Keratinocyte (primary cell): ENCODE measurements around the gene CDC42BPG. TPM values are rescaled to one million over a fixed set of nuclear protein-coding genes. Genes with fewer than 3 reads are reported as not detected.

Source experiments
- DNase-seq: peaks from one replicate; pipeline ENCODE4 v3.0.0-alpha.2; 2011; ENCODE audit warnings: low read depth, missing footprints, low spot score
- FAIRE-seq: peaks from 2 replicates; lab custom pipeline; 2011; peaks lifted over from hg19 to GRCh38; lab: Jason Lieb, UNC
- H2AFZ ChIP-seq: 2 replicates; pipeline ENCODE4 v1.6.0; 2012; ENCODE audit warnings: low read length, control low read depth, inconsistent platforms; ENCODE audit not compliant: control insufficient read depth
- H3K27ac ChIP-seq: 2 replicates; pipeline ENCODE4 v1.5.1; 2011; ENCODE audit warnings: low read length; ENCODE audit not compliant: control insufficient read depth, insufficient read depth
- H3K27me3 ChIP-seq: 3 replicates; pipeline ENCODE4 v1.6.0; 2011; ENCODE audit warnings: low read length; ENCODE audit not compliant: control insufficient read depth, insufficient read depth; ENCODE audit errors: extremely low read depth
- H3K36me3 ChIP-seq, 2 experiments: 2 replicates in 1 of 2; 3 replicates in 1 of 2; pipeline ENCODE4 v1.5.1; 2011; ENCODE audit warnings: low read length in 2 of 2, mild to moderate bottlenecking in 1 of 2; ENCODE audit not compliant: control insufficient read depth in 2 of 2, insufficient read depth in 2 of 2; ENCODE audit errors: extremely low read depth in 1 of 2
- H3K4me1 ChIP-seq: 3 replicates; pipeline ENCODE4 v1.5.1; 2011; ENCODE audit warnings: low read length; ENCODE audit not compliant: control insufficient read depth, insufficient read depth; ENCODE audit errors: extremely low read depth
- H3K4me2 ChIP-seq: 3 replicates; pipeline ENCODE4 v1.6.0; 2011; ENCODE audit warnings: low read depth, low read length; ENCODE audit not compliant: control insufficient read depth, insufficient read depth; ENCODE audit errors: extremely low read depth
- H3K4me3 ChIP-seq, 3 experiments: fragments of 200-600 bp in 1 of 3; sonication (generic) in 1 of 3; 2 replicates in 2 of 3; 3 replicates in 1 of 3; pipeline ENCODE4 v1.5.1; 2011 to 2016; ENCODE audit warnings: low read length in 3 of 3, mild to moderate bottlenecking in 3 of 3, control low read depth in 2 of 3, inconsistent platforms in 1 of 3, low read depth in 1 of 3, mixed read lengths in 1 of 3, mixed run types in 1 of 3, moderate library complexity in 1 of 3; ENCODE audit not compliant: control insufficient read depth in 2 of 3, insufficient read depth in 2 of 3; ENCODE audit errors: extremely low read depth in 1 of 3
- H3K79me2 ChIP-seq: 2 replicates; pipeline ENCODE4 v1.6.0; 2012; ENCODE audit warnings: low read length; ENCODE audit not compliant: control insufficient read depth, insufficient read depth
- H3K9ac ChIP-seq: 3 replicates; pipeline ENCODE4 v1.6.0; 2011; ENCODE audit warnings: low read length; ENCODE audit not compliant: control insufficient read depth, insufficient read depth; ENCODE audit errors: extremely low read depth
- H3K9me1 ChIP-seq: 3 replicates; pipeline ENCODE4 v1.6.0; 2011; ENCODE audit warnings: low read length; ENCODE audit not compliant: control insufficient read depth, insufficient read depth; ENCODE audit errors: extremely low read depth
- H3K9me3 ChIP-seq: 2 replicates; pipeline ENCODE4 v1.5.1; 2012; ENCODE audit warnings: low read depth, low read length; ENCODE audit not compliant: control insufficient read depth
- H4K20me1 ChIP-seq: 3 replicates; pipeline ENCODE4 v1.6.0; 2011; ENCODE audit warnings: low read length; ENCODE audit not compliant: control insufficient read depth, insufficient read depth; ENCODE audit errors: extremely low read depth
- CTCF ChIP-seq, 3 experiments: IDR thresholded peaks in 1 of 3; conservative IDR thresholded peaks in 1 of 3; optimal IDR thresholded peaks in 1 of 3; 2 replicates in 2 of 3; 3 replicates in 1 of 3; pipeline versions ENCODE3 to v1.5.1; 2011; ENCODE audit warnings: low read length in 3 of 3, mild to moderate bottlenecking in 3 of 3, moderate library complexity in 2 of 3, control low read depth in 1 of 3, inconsistent platforms in 1 of 3; ENCODE audit not compliant: insufficient read depth in 2 of 3; ENCODE audit errors: extremely low read depth in 1 of 3
- EZH2 ChIP-seq: IDR thresholded peaks from one replicate; pipeline ENCODE4 v1.6.1; 2012; ENCODE audit warnings: inconsistent platforms, mild to moderate bottlenecking, low read length, moderate library complexity
- dilution Hi-C: fragments of 300-500 bp; cut with MboI; formaldehyde crosslinking; loops from one replicate; pipeline ENCODE4 v1.7.0; 2020; ENCODE audit warnings: low sequenced_read_pairs; ENCODE audit not compliant: extremely low pct_ligation_motif_present
- polyA plus RNA-seq, 5 experiments: library from polyadenylated mRNA; depleted of rRNA in 3 of 5; stranded (reverse) in 3 of 5; stranded (forward) in 1 of 5; unstranded in 1 of 5; fragments of >200 nt; gene quantifications; 1 replicate in 1 of 5; 2 replicates in 3 of 5; 3 replicates in 1 of 5; pipeline versions ENCODE4 v1.2.1 to v1.2.3, GENCODE V29; 2011 to 2012; ENCODE audit warnings: missing spikeins in 2 of 5, low read depth in 1 of 5, low replicate concordance in 1 of 5

Gene CDC42BPG
- polyA plus RNA-seq, 1 donor (not counting 4 experiments of a cell fraction or from before 2014, with no cell fraction given) = 2.5 TPM

DNA sequence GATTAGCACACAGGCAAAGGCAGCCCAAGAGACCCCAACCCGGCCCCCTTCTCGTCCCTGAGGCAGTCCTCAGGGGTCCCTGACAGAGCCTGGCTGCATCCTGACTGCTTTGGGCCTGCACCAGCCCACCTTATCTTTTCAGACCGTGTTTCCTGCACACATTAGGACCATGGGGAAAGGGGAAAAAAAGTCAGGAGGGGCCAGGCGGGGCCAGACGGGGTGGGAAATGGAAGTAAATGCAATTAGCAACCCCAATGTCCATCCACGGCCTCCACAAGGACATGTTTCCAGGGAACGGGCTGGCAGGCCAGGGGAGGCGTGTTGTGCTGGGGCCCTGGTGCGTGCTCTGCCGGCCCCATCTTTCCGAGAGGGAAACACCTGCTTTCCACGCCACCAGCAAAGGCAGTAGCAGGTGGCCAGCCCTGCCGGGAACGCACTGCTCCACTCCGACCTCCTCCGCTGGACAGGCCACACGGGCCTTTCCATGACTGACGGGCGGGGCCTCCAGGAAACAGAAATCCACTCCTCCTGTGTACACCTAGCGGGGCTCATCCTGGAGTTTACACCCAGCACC is 26.5 kb upstream of the CDC42BPG start:
- Histone ChIP-seq H4K20me1 (peaks cover 22% of the 10 kb centered on the region), H3K9me1 (peaks cover 14% of the 10 kb centered on the region), H3K9me3 (no peaks in the 10 kb centered on the region), H3K27me3 (no peaks in the 10 kb centered on the region), H2AFZ (no peak overlapping the region), H3K36me3 (peaks cover 25 to 55% of the 10 kb centered on the region in 2 experiments), H3K4me3 (no peak overlapping the region), H3K79me2 (peaks cover 79% of the 10 kb centered on the region), H3K9ac (peak overlapping the region; percentile 26), H3K4me1 (peaks cover 65% of the 10 kb centered on the region), H3K27ac (no peak overlapping the region), H3K4me2 (peak overlapping the region; percentile 60)
- FAIRE-seq (no peak), DNase-seq (no peak)
- dilution Hi-C loops = no loop called here
- TF ChIP-seq CTCF (optimal IDR thresholded peaks at IDR 0.05 in 1 of 3, IDR thresholded peaks at IDR 0.05 in 1 of 3, conservative IDR thresholded peaks at IDR 0.05 in 1 of 3; ENCODE audit: extremely low read depth in 1 of 3, insufficient read depth in 2 of 3, low read length in 3 of 3) (no peak), EZH2 (no peak)

GRCh38 chr11:64870176-64870892 is 25.9 kb upstream of the CDC42BPG start:
- peak overlapping the region; percentile 60 for H3K4me2 ChIP-seq
- H3K9me1 ChIP-seq = peaks cover 11% of the 10 kb centered on the region
- H3K36me3 ChIP-seq = peaks cover 26 to 53% of the 10 kb centered on the region in 2 experiments
- H4K20me1 ChIP-seq = peaks cover 16% of the 10 kb centered on the region
- FAIRE-seq (no peak), DNase-seq (no peak)
- peak overlapping the region in 2 of 3 experiments; percentile 11 to 29 for H3K4me3 ChIP-seq
- peak overlapping the region; percentile 42 for H3K9ac ChIP-seq
- H3K27ac ChIP-seq = peak overlapping the region; percentile 80
- H3K9me3 ChIP-seq = no peaks in the 10 kb centered on the region
- H3K79me2 ChIP-seq = peaks cover 79% of the 10 kb centered on the region
- no peaks in the 10 kb centered on the region for H3K27me3 ChIP-seq
- peaks cover 65% of the 10 kb centered on the region for H3K4me1 ChIP-seq
- H2AFZ ChIP-seq = no peak overlapping the region
- dilution Hi-C loops = no loop called here
- TF ChIP-seq EZH2 = no peak
- no peak for TF ChIP-seq CTCF (optimal IDR thresholded peaks at IDR 0.05 in 1 of 3, IDR thresholded peaks at IDR 0.05 in 1 of 3, conservative IDR thresholded peaks at IDR 0.05 in 1 of 3; ENCODE audit: extremely low read depth in 1 of 3, insufficient read depth in 2 of 3, low read length in 3 of 3)
